Frontal cortex (tissue), 1 donor: ENCODE data around the gene OR10X1. TPM values are rescaled to one million over a fixed set of nuclear protein-coding genes. Genes with fewer than 3 reads are reported as not detected.

Experiments
- total RNA-seq: library from RNA; depleted of rRNA; stranded (reverse); fragments of >200 nt; gene quantifications from one replicate; pipeline ENCODE4 v1.2.3, GENCODE V29; 2014

Gene OR10X1
- total RNA-seq, 1 donor from 2014 or later, result not detected

Other genes starting within 250 kb of the OR10X1 start
- not detected for gene CD1B, start 248.4 kb downstream of the OR10X1 start, total RNA-seq
- not detected for gene CD1E, start 226.0 kb downstream of the OR10X1 start, total RNA-seq
- gene OR10T2, start 180.4 kb downstream of the OR10X1 start, total RNA-seq, result not detected
- not detected for gene OR10K2, start 153.7 kb downstream of the OR10X1 start, total RNA-seq
- gene OR10K1, start 118.1 kb downstream of the OR10X1 start, total RNA-seq, result not detected
- gene OR10R2, start 107.7 kb downstream of the OR10X1 start, total RNA-seq, result not detected
- gene OR6Y1, start 25.5 kb downstream of the OR10X1 start, total RNA-seq, result not detected
- gene OR6P1, start 9.3 kb downstream of the OR10X1 start, total RNA-seq, result not detected
- gene OR10Z1, start 25.4 kb upstream of the OR10X1 start, total RNA-seq, result not detected
- 0.82 TPM for gene SPTA1, start 106.8 kb upstream of the OR10X1 start, total RNA-seq
- not detected for gene OR6K2, start 120.8 kb upstream of the OR10X1 start, total RNA-seq
- gene OR6K3, start 140.8 kb upstream of the OR10X1 start, total RNA-seq, result not detected
- gene OR6K6, start 174.8 kb upstream of the OR10X1 start, total RNA-seq, result not detected
- not detected for gene OR6N1, start 192.3 kb upstream of the OR10X1 start, total RNA-seq
- not detected for gene OR6N2, start 201.3 kb upstream of the OR10X1 start, total RNA-seq